Spleen (tissue), 3 donors: ENCODE measurements around the gene TGM3.

Source experiments
- POLR2A ChIP-seq, 3 donors: fragments of 450-650 bp; IDR thresholded peaks; one replicate each; pipeline ENCODE4 v1.5.1; 2017; ENCODE audit warnings: antibody characterized with exemption in 3 of 3, mild to moderate bottlenecking in 1 of 3
- POLR2AphosphoS5 ChIP-seq, 3 donors: sonication (generic); formaldehyde crosslinking; IDR thresholded peaks; one replicate each; pipeline ENCODE4 v1.5.1; 2017; ENCODE audit warnings: antibody characterized with exemption in 3 of 3

DNA sequence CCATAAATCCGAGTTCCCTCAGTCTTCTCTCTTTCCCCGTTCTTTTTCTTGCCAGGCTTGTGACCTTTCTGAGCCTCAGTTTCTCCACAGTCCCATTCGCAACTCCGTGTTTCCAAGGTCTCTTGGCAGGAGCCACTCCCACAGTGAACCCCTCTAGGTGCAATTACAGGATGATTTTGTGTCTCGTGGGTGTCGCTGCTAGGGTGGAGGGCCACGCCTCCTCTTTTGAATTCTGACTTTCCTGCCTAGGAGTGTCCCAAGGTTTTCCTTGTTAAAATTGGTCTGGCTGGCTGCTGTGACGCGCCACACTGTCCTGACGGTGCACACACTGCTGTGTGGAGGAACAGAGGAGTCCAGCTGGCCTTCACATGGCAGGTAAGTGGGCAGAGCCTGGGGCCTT is 84.8 kb downstream of the TGM3 start, which contains the start of gene TGM6:
- no peak for TF ChIP-seq POLR2A (IDR thresholded peaks at IDR 0.05)
- no peak for TF ChIP-seq POLR2AphosphoS5 (IDR thresholded peaks at IDR 0.05)
